ENCODE data around the gene LTF. TPM values are rescaled to one million over a fixed set of nuclear protein-coding genes. Genes with fewer than 3 reads are reported as not detected.

LTF gene
- total RNA-seq, 1 experiment from 2014 or later = not detected

GRCh38 chr3:46477145-46477544, 12.4 kb upstream of the LTF start:
- no peak for DNase-seq (ENCODE audit: low spot score)
- in situ Hi-C loops (cut with HindIII; ENCODE audit: low sequenced_read_pairs) = no loop called here

DNA sequence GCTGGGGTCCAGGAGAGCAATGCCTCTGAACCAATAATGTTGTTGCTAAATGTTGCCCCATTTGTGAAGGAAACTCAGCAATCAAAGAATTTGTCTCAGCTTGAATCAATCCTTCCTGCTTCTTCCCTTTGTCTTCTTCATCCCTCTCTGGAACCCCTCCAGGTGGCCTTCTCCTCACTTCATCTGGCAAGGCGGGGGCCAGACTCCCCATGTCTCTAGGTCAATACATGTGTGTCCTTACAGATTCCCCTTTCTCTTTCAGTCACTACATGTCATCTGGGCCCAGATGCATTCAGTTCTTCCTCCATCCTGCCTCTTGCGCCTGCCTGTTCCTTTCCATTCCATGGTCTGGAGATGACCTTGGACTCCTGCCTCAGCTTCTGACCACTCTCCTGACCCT, 8.0 kb upstream of the LTF start:
- in situ Hi-C loops (cut with HindIII; ENCODE audit: low sequenced_read_pairs) = no loop called here
- no peak for DNase-seq (ENCODE audit: low spot score)

DNA sequence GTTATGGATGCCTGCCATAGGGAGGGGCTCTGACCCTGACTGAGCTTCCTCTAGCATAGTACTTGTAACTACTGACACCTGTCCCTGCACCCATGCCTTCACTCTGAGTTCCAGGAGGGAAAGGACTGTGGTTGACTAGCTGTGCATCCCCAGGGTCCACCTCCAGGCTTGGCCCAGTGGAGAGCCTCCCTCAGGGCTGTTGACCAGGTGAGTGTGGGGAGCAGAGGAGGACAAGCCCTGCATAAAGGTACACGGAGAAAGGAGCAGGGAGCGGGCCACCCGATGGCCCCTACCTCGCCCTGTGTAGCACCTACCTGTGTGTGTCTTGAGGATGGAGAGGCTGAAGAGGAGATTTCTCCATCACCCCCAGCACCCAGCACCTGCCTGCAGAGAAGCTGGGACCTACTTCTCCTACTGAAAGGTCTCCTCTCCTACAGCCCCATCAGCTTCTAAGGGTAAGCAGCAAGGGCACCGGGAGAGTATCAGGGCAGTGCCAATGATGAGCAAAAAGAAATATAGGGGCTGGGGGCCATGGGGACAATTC, 6.7 kb upstream of the LTF start:
- in situ Hi-C loops (cut with HindIII; ENCODE audit: low sequenced_read_pairs) = no loop called here
- DNase-seq (ENCODE audit: low spot score) = no peak

DNA sequence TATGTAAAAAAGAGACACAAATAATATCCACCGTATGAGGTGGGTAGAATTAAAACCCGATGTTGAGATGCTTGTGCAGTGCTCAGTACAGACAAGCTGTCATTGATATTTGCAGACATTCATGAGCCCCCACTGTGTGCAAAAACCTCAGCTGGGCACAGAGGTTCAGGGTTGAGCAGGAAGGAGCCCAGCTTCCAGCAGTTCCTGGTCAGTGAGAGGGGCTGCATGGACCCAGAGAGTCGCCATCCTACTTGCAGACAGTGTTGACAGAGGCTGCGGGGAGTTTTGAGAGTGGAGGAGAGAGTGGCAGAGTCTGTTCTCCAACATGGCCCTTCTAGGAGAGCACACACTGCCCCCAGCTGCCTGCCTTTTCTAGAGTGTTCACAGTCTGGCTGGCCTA, 6.1 kb upstream of the LTF start:
- in situ Hi-C loops (cut with HindIII; ENCODE audit: low sequenced_read_pairs) = no loop called here
- DNase-seq (ENCODE audit: low spot score) = no peak

DNA sequence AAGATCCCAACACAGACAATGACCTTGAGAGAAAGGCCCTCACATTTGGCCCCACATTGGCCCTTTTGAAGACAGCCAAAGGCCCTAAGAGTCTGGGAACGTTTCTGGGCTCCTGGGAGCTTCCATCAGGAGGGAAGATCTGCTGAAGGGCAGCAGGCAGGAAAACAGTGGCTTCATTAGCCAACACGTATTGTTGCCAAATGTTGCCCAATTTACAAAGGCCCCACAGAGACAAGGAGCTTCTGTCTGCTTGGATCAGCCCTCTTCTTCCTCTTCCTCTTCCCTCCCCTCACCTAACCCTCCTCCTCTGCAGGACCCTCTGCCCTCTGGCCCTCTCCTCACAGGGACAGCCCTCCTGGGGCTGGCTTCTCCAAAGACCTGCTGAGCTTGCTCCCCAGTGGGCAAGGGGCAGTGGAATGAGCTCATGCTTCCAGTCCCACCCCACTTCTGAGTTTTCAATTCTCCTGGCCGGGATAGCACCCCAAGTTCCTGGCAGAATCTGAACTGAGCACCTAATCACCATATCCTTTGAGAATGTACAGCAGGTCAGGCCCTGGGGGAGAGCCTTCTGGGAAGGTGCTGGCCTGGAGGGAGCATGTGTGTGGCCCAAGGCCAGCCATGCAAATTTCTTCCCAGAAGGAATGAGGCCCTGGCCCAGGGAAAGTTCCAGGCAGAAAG, 5.1 kb upstream of the LTF start:
- DNase-seq (ENCODE audit: low spot score) = no peak
- in situ Hi-C loops (cut with HindIII; ENCODE audit: low sequenced_read_pairs) = no loop called here

- in situ Hi-C loops (cut with HindIII; ENCODE audit: low sequenced_read_pairs) = no loop called here
- DNase-seq (ENCODE audit: low spot score) = no peak
Observed at GRCh38 chr3:46468753-46469600, 4.3 kb upstream of the LTF start.

DNA sequence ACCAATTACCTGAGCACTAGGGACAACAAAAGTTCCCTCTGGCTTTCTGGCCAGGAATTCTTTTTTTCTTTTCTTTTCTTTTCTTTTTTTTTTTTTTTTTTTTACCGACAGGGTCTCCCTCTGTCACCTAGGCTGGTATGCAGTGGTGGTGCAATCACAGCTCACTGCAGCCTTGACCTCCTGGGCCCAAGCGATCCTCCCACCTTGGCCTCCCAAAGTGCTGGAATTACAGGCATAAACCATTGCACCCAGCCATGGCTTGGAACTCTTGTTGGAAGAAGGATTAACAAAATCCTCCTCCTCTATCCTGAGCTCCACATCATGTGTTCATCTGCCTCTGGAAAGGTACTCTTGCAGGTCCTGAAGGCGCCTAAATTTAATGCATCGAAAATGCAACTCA, 2.9 kb upstream of the LTF start:
- in situ Hi-C loops (cut with HindIII; ENCODE audit: low sequenced_read_pairs) = no loop called here
- DNase-seq (ENCODE audit: low spot score) = no peak

DNA sequence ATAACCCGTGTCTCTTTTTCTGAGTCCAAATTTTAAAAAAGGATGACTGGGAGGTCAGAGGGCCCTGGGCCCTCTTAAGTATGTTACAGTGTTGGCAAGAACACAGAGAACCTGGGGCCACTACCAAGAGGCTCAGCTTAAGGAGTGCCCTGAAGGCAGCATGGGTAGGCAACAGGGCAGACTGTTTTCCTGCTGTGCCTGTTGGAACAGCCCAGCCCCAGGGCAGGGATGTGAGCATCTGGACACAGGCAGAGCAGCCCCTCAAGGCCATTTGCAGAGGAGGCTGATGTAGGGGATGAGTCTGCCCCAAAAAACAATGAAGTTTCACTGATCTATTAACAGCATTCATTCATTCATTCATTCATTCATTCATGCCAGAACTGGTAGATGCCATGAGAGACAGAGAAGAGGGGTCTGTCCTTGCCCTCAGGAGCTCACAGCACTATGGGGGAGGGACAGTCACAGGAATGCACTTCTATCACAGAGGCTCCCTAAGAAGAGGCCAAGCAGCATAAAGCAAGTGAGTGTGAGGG, 2.2 kb upstream of the LTF start:
- no peak for DNase-seq (ENCODE audit: low spot score)
- in situ Hi-C loops (cut with HindIII; ENCODE audit: low sequenced_read_pairs) = no loop called here

DNA sequence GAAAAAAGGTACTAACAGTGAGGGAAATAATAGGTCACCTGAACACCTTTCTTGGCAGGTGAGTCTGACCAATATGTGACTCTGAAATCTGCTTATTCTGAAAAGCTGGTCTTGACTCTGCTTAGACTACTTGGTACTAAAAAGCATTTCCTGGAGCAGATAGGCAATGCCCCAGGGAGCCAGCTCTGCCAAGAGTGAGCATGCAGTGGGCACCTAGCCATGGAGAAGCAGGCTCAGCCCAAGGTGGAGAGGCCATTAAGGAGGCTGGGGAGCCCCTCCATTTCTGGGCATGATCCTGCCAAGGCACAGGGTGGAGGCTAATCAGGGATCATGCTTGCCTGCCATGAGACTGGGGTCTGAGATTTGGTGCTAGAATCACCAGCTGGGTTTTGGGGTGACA, 1.6 kb upstream of the LTF start:
- in situ Hi-C loops (cut with HindIII; ENCODE audit: low sequenced_read_pairs) = no loop called here
- DNase-seq (ENCODE audit: low spot score) = no peak

DNA sequence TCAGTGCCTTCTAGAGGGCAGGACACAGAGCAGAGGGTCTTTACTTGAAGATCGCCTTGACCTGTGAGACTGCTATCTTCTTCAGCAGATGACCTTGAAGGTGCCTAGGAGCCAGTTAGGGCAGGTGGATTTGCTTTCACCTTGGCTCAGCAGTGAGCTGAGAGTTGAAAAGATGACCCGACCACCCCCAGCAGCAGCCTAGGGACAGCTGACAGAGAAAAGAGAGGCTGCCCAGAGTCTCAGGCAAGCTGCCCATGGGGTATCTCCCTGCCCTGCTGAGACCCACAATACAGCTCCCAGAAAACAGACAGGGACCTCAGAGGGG, 453 bp upstream of the LTF start:
- in situ Hi-C loops (cut with HindIII; ENCODE audit: low sequenced_read_pairs) = no loop called here
- no peak for DNase-seq (ENCODE audit: low spot score)

GRCh38 chr3:46463868-46464241, 850 bp downstream of the LTF start:
- in situ Hi-C loops (cut with HindIII; ENCODE audit: low sequenced_read_pairs) = no loop called here
- DNase-seq (ENCODE audit: low spot score) = no peak

- DNase-seq (ENCODE audit: low spot score) = no peak
- in situ Hi-C loops (cut with HindIII; ENCODE audit: low sequenced_read_pairs) = no loop called here
Observed at GRCh38 chr3:46463120-46463867, 1.4 kb downstream of the LTF start.

- DNase-seq (ENCODE audit: low spot score) = no peak
- in situ Hi-C loops (cut with HindIII; ENCODE audit: low sequenced_read_pairs) = no loop called here
Observed at GRCh38 chr3:46462511-46462910, 2.2 kb downstream of the LTF start.

DNA sequence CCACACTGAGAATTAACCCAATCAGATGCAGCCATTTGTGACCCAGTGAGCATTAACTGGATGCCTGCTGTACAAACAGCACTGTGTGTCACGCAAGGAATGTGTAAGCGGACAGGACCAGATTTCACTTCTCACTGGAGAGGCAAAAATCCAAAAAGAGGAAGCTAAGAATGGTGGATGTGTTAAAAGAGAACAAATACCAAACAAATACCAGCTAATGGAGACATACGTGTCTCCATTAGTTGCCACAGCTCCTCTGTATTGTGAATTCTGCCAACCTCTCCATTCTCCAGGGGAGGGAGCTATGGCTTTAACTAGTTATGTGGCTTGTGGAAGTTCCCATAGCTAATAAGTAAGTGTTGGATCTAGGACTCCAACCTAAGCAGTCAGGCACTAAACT, 2.6 kb downstream of the LTF start:
- in situ Hi-C loops (cut with HindIII; ENCODE audit: low sequenced_read_pairs) = no loop called here
- no peak for DNase-seq (ENCODE audit: low spot score)

- no peak for DNase-seq (ENCODE audit: low spot score)
- in situ Hi-C loops (cut with HindIII; ENCODE audit: low sequenced_read_pairs) = no loop called here
Observed at GRCh38 chr3:46460051-46460450, 4.7 kb downstream of the LTF start.

DNA sequence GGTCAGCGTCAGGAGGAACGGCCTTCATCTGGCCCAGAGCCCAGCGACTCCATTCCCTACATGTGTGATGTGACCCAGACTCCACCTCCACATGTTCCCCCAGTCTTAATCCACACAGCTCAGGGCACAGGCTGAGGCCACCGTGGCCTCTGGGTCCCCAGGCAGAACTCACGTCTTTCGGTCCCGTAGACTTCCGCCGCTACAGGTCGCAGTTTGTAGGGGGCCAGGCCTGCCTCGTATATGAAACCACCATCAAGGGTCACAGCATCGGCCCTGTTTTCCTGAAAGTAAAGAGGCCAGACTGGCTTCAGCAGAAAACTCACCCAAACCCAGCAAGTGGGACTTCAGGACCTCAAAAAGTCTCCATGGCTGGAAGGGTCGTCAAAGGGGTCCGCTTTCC, 8.6 kb downstream of the LTF start:
- in situ Hi-C loops (cut with HindIII; ENCODE audit: low sequenced_read_pairs) = no loop called here
- no peak for DNase-seq (ENCODE audit: low spot score)

DNA sequence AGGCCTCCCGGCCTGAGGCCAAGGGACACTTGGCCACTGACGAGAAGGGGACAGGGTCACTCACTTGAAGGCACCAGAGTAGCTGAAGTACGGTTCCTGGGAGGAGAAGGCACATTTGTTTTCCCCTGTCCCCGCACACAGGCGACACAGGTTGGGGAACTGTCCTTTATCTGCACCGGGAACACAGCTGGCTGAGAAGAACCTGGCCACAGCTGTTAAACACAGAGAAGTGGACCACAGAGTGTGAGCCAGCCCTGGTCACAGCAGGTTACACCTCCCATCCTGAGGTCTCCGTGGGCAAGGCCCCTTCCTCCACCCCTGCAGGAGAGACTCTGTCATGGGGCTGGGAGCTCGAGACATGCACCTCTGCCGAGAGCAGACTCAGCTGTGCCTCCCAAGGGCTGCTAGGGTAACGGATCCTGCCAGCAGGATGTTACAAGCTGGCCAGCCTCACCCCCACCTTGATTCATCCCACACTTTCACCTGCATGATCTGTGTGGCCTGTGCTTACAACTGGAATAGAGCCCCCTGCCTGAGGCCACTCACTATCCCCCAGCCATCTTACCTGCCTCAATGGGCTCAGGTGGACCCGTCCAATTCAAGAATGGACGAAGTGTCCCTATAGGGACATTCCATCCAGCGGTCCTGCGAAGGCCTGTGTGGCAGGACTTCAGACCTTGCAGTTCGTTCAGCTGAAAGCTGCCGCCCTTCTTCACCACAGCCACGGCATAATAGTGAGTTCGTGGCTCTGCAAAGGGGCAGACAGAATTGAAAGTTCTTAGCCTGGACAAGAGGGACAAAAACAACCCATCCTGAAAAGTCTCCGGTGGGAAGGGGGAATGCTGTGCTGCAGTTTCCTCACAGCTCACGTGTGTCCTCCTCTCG, 9.2 kb downstream of the LTF start:
- no peak for DNase-seq (ENCODE audit: low spot score)
- in situ Hi-C loops (cut with HindIII; ENCODE audit: low sequenced_read_pairs) = no loop called here

GRCh38 chr3:46454606-46455005, 10.1 kb downstream of the LTF start:
- in situ Hi-C loops (cut with HindIII; ENCODE audit: low sequenced_read_pairs) = no loop called here
- no peak for DNase-seq (ENCODE audit: low spot score)

DNA sequence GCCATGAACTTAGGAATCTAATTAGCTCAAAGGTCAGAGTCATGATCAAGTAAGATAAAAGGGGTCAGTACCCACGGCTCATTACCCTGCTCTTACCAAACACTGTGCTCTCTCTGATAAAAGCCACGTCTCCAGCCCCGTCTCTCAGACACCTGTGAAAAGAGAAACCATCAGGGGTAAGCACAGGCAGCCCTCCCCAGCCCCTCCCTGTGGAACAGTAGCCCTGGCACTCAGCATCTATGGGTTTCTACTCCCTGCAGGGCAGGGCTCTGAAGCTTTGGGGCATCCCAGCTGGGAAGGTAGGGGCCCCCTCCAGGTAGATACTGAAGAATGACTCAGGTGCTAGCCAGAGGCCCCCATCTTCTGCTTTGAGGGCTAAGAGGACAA, 10.5 kb downstream of the LTF start:
- in situ Hi-C loops (cut with HindIII; ENCODE audit: low sequenced_read_pairs) = no loop called here

More for the DNA sequence above, 10.5 kb downstream of the LTF start:
- DNase-seq (ENCODE audit: low spot score) = no peak
